Mononuclear cell (primary cell): ENCODE measurements around the gene DHH. TPM values are rescaled to one million over a fixed set of nuclear protein-coding genes. Genes with fewer than 3 reads are reported as not detected.
A peak's percentile ranks its signal among the peaks of the same experiment; 100 is the strongest.
"Not testable (repeated sequence)": the region's sequence is repeated elsewhere in the genome, so short reads cannot be mapped to it uniquely, and the experiment has no call there.

Experiments
- H3K27me3 ChIP-seq: 2 replicates; pipeline ENCODE4 v1.6.0; 2011; ENCODE audit warnings: low read length, control low read depth; ENCODE audit not compliant: insufficient read depth
- H3K4me1 ChIP-seq: 2 replicates; pipeline ENCODE4 v1.5.1; 2011; ENCODE audit warnings: mild to moderate bottlenecking, low read length, control low read depth; ENCODE audit not compliant: insufficient read depth
- H3K4me3 ChIP-seq: 2 replicates; pipeline ENCODE4 v1.5.1; 2011; ENCODE audit warnings: mild to moderate bottlenecking, low read length, moderate library complexity
- H3K9me3 ChIP-seq: 2 replicates; pipeline ENCODE4 v1.5.1; 2011; ENCODE audit warnings: low read depth, mild to moderate bottlenecking, control low read depth, low read length
- total RNA-seq: library from RNA; depleted of rRNA; stranded (reverse); fragments of >200 nt; gene quantifications from one replicate; pipeline ENCODE4 v1.2.3, GENCODE V29; 2012

The DHH gene
- total RNA-seq, 1 donor = 0.21 TPM

GRCh38 chr12:49066120-49066519 lies 28.5 kb downstream of the DHH start:
- no peaks in the 10 kb centered on the region for H3K9me3 ChIP-seq
- peaks cover 19% of the 10 kb centered on the region for H3K4me1 ChIP-seq
- no peak overlapping the region for H3K4me3 ChIP-seq
- H3K27me3 ChIP-seq = no peaks in the 10 kb centered on the region

- H3K27me3 ChIP-seq = no peaks in the 10 kb centered on the region
- H3K4me1 ChIP-seq = peaks cover 17% of the 10 kb centered on the region
- H3K4me3 ChIP-seq = no peak overlapping the region
- no peaks in the 10 kb centered on the region for H3K9me3 ChIP-seq
Observed at GRCh38 chr12:49064767-49065152, 29.8 kb downstream of the DHH start.

GRCh38 chr12:49061916-49062315 lies 32.7 kb downstream of the DHH start:
- H3K4me1 ChIP-seq = peaks cover 35% of the 10 kb centered on the region
- not testable (repeated sequence) for H3K27me3 ChIP-seq, H3K4me3 ChIP-seq, H3K9me3 ChIP-seq

DNA sequence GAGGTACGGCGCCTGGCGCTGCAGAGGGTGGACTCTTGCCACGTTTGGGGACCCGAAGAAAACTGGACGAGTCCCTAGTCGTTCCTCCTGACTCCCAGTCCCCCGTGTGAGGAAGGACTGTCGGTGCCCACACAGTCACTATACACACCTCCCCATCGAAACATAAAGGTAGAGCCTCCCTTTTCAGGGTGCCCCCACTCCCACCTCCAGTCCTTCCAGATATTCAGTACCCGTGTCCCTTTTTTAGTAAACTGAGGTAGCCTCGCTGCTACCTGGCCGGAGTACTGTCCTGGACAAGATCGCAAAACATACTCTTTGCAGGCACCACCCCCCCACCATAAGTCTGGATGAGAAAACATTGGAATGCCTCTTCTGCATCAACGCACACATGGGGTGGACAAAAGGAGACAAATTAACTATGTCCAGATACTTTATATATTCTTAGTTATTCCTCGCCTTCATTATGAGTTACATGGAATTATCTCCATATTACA lies 33.4 kb downstream of the DHH start:
- Histone ChIP-seq H3K27me3 (no peaks in the 10 kb centered on the region), H3K4me1 (peaks cover 42% of the 10 kb centered on the region), H3K9me3 (no peaks in the 10 kb centered on the region), H3K4me3 (peak overlapping the region; percentile 91)

- Histone ChIP-seq H3K4me3 (peak within 1 kb of the TSS; percentile 91), H3K4me1 (peaks cover 49% of the 10 kb centered on the region), H3K27me3 (no peaks in the 10 kb centered on the region), H3K9me3 (no peaks in the 10 kb centered on the region)
Observed at GRCh38 chr12:49060237-49061156, 34.1 kb downstream of the DHH start, which contains the start of gene KMT2D. KMT2D (minus strand) TSS chr12:49060794; CDS start chr12:49055324, 5,470 bp downstream.

DNA sequence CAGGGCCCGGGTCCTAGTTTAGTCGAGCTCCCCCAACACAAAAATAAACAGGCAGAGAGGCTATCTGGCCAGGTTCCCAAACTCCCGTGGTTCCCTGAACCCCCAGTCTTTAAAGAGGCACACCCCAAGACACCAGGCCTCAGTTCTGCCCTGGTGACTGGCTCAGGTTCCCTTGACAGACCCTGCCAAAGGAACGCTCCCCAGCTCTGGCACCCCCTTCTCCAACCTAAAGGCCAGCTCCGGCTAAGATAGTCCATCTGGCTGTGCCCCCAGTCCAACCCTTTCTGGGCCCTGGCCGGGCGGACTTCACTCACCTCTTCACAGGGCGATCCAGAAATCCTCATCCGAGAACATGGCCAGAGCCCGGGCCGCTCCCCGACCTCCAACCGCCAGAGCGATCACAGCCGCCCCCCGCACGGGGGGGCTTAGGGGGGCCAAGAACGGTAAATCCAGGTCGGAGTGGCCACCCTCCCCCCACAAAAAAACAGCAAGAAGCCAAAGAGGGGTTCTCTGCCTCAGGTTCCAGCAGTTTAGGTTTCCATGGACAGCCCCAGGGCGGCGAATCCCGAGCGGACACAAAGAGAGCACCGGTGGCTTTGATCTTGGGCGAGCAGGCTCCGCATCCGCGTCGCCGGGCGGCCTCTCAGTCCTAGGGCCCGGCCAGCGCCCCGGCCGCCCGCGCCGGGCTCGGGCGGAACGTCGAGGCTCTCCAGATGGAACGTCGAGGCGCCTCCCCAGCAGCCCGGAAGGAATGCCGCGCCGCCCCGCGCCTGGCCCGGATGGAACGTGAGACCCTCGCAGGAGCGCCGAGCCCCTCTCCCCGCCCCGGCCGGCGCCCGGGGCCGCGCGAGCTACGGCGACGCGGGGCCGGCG lies 35.1 kb downstream of the DHH start:
- no peaks in the 10 kb centered on the region for H3K27me3 ChIP-seq
- H3K4me1 ChIP-seq = peaks cover 54% of the 10 kb centered on the region
- H3K9me3 ChIP-seq = no peaks in the 10 kb centered on the region
- peak overlapping the region; percentile 91 for H3K4me3 ChIP-seq

GRCh38 chr12:49059045-49059298 lies 35.6 kb downstream of the DHH start:
- no peaks in the 10 kb centered on the region for H3K9me3 ChIP-seq
- H3K27me3 ChIP-seq = no peaks in the 10 kb centered on the region
- H3K4me1 ChIP-seq = peaks cover 54% of the 10 kb centered on the region
- peak overlapping the region; percentile 91 for H3K4me3 ChIP-seq

DNA sequence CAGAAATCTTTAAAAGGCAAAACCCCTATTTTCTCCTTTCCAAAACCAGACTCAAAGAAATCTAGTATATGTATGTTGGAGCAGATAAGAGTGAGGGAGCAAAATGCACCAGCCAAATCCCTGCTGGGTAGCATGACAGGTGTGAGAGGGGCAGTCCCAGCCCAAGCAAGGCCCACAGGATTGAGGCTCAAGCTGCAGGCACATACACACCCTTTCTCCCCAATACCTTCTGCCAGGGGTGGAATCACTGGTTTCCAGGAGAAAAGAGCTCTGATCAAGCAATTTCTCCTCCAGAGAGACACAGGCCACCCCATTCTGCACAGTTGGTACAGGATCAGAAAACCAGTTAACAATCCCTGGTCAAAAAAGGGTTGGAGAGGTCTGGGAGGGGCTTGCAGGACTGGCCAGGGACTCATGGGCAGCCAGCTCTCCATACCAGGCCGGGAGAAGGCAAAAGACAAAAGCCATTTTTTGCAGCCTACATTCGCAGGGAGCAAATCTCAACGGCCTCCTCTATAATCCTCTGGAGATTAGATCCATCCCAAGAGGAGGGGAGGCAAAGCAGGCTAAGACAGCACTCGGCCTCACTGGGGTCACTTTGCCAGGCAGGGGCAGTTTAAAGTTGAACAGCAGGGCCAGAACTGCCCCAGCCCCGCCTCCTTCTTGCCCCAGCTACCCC lies 36.1 kb downstream of the DHH start:
- Histone ChIP-seq H3K9me3 (no peaks in the 10 kb centered on the region), H3K4me3 (peak overlapping the region; percentile 91), H3K27me3 (no peaks in the 10 kb centered on the region), H3K4me1 (peaks cover 54% of the 10 kb centered on the region)

- Histone ChIP-seq H3K4me1 (peaks cover 54% of the 10 kb centered on the region), H3K27me3 (no peaks in the 10 kb centered on the region), H3K9me3 (no peaks in the 10 kb centered on the region), H3K4me3 (peak overlapping the region; percentile 91)
Observed at GRCh38 chr12:49057888-49058287, 36.7 kb downstream of the DHH start.

GRCh38 chr12:49055978-49056754 lies 38.4 kb downstream of the DHH start:
- Histone ChIP-seq H3K4me3 (peak overlapping the region; percentile 1), H3K9me3 (no peaks in the 10 kb centered on the region), H3K4me1 (peaks cover 50% of the 10 kb centered on the region), H3K27me3 (no peaks in the 10 kb centered on the region)

DNA sequence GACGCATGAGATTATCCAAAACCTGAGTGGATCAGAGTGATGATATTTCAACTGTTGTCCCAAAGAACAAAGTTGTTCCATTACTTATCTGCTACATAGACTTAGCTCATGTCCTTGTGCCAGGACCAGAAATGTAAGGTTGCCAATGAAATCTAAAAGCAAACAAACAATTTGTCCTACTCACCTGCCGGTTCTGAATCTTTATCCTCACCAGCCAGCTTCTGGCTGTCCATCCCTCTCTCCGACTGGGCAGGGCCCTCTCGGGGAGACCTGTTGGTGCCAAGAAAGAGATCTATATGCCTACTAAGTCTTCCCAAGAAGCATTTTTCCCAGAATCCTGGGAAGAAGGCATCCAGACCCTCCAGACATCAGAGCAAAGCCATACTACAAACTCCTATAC lies 39.5 kb downstream of the DHH start:
- no peak overlapping the region for H3K4me3 ChIP-seq
- H3K4me1 ChIP-seq = peaks cover 45% of the 10 kb centered on the region
- no peaks in the 10 kb centered on the region for H3K27me3 ChIP-seq
- no peaks in the 10 kb centered on the region for H3K9me3 ChIP-seq

GRCh38 chr12:49054524-49054923 lies 40.1 kb downstream of the DHH start:
- H3K4me3 ChIP-seq = no peak overlapping the region
- peaks cover 45% of the 10 kb centered on the region for H3K4me1 ChIP-seq
- no peaks in the 10 kb centered on the region for H3K27me3 ChIP-seq
- no peaks in the 10 kb centered on the region for H3K9me3 ChIP-seq

DNA sequence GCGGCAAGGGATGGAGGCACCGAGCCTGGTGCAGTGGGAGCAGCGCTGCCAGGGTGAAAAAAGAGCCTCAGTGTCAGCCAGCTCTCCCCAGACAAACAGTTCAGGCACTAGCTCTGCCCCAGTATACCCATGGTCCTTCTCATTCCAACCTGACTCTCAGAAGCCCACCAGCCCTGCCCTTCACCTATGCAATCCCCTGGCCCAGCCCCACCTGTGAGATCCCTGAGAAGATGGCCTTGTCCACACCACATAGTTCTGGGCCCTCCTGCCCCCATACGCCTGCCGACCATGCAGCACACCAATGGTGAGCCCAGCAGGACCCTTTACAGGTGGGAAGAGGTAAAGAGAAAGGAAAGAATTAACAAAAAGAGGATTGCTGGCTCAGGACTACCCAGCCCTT lies 40.5 kb downstream of the DHH start:
- Histone ChIP-seq H3K27me3 (no peaks in the 10 kb centered on the region), H3K9me3 (no peaks in the 10 kb centered on the region), H3K4me3 (no peak overlapping the region), H3K4me1 (peaks cover 41% of the 10 kb centered on the region)

GRCh38 chr12:49052451-49053208 lies 42.0 kb downstream of the DHH start:
- no peak overlapping the region for H3K4me3 ChIP-seq
- no peaks in the 10 kb centered on the region for H3K9me3 ChIP-seq
- H3K27me3 ChIP-seq = no peaks in the 10 kb centered on the region
- H3K4me1 ChIP-seq = peaks cover 27% of the 10 kb centered on the region
